IPS-15b (cell line): ENCODE data around the gene HMGCL.
A peak's percentile ranks its signal among the peaks of the same experiment; 100 is the strongest.
"Not testable (repeated sequence)": the region's sequence is repeated elsewhere in the genome, so short reads cannot be mapped to it uniquely, and the experiment has no call there.

Experiments used
- H3K27me3 ChIP-seq: one replicate; pipeline ENCODE4 v1.6.1; 2013; ENCODE audit warnings: low read length; ENCODE audit not compliant: control insufficient read depth, insufficient read depth
- H3K36me3 ChIP-seq: one replicate; pipeline ENCODE4 v1.6.1; 2013; ENCODE audit warnings: low read length; ENCODE audit not compliant: control insufficient read depth, insufficient read depth
- H3K4me1 ChIP-seq: one replicate; pipeline ENCODE4 v1.6.1; 2013; ENCODE audit warnings: mild to moderate bottlenecking, low read length; ENCODE audit not compliant: control insufficient read depth, insufficient read depth
- H3K4me3 ChIP-seq: one replicate; pipeline ENCODE4 v1.5.1; 2013; ENCODE audit warnings: low read depth, low read length
- H3K9ac ChIP-seq: one replicate; pipeline ENCODE4 v1.6.1; 2013; ENCODE audit warnings: low read depth, mild to moderate bottlenecking, low read length
- H3K9me3 ChIP-seq: one replicate; pipeline ENCODE4 v1.6.1; 2013; ENCODE audit warnings: mild to moderate bottlenecking, low read length; ENCODE audit not compliant: control insufficient read depth, insufficient read depth

HMGCL gene

DNA sequence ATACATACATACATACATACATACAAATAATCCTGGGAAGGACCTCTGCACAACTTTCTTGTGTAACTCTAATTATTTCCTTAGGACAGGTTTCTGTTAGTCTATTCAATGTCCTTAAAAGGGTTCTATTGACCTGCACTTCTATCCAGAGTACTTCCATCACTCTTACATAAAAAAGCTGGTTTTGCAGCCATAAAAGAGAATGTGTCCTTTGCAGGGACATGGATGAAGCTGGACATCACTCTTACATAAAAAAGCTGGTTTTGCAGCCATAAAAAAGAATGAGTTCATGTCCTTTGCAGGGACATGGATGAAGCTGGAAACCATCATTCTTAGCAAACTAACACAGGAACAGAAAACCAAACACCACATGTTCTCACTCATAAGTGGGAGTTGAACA lies 26.2 kb upstream of the HMGCL start:
- H3K36me3 ChIP-seq: not testable (repeated sequence)

DNA sequence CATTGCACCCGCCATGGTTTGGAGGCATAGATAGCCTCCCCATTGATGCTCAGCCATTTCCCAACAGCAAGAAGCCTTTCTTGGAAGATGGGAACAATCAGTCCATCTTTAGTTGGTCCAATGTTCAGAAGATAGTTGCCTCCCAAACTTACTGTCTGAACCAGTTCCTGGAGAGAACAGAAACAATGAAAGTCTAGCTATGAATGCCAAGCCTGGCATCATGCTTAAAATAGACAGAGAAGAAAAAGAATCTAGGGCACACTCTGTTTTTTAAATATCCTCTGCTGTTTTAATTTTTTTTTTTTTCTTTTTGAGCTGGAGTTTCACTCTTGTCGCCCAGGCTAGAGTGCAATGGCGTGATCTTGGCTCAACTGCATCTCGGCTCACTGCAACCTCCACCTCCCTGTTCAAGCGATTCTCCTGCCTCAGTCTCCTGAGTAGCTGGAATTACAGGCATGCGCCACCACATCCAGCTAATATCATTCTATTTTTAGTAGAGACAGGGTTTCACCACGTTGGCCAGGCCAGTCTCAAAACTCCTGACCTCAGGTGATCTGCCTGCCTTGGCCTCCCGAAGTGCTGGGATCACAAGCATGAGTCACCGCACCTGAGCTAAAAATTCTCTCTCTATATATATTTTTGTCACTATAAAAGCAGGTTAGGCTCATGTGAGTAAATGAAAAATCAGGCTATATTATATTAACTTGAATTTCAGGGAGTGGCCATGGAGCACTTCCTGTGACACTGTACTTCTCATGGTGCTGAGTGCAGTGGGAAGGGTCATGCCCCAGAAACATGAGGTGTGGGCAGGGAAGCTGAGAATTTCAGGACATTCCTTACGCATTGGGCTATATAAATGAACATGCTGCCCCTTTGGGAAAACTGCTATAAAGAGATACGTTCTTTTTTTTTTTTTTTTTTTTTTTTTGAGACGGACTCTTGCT lies 23.7 kb upstream of the HMGCL start:
- Histone ChIP-seq H3K4me1 (no peaks in the 10 kb centered on the region), H3K9ac (no peak overlapping the region), H3K36me3 (no peaks in the 10 kb centered on the region), H3K27me3 (no peaks in the 10 kb centered on the region), H3K4me3 (no peak overlapping the region), H3K9me3 (no peaks in the 10 kb centered on the region)

More for the DNA sequence above, 26.2 kb upstream of the HMGCL start:
- H3K4me3 ChIP-seq, H3K4me1 ChIP-seq, H3K9ac ChIP-seq, H3K27me3 ChIP-seq, H3K9me3 ChIP-seq: not testable (repeated sequence)

GRCh38 chr1:23847482-23848095 lies 22.4 kb upstream of the HMGCL start:
- not testable (repeated sequence) for H3K36me3 ChIP-seq, H3K9ac ChIP-seq, H3K27me3 ChIP-seq, H3K4me3 ChIP-seq, H3K4me1 ChIP-seq, H3K9me3 ChIP-seq

- H3K27me3 ChIP-seq: no peaks in the 10 kb centered on the region
- no peak overlapping the region for H3K4me3 ChIP-seq
- H3K9me3 ChIP-seq: no peaks in the 10 kb centered on the region
- H3K9ac ChIP-seq: no peak overlapping the region
- no peaks in the 10 kb centered on the region for H3K36me3 ChIP-seq
- no peaks in the 10 kb centered on the region for H3K4me1 ChIP-seq
Measured at GRCh38 chr1:23845163-23845562, 19.9 kb upstream of the HMGCL start.

DNA sequence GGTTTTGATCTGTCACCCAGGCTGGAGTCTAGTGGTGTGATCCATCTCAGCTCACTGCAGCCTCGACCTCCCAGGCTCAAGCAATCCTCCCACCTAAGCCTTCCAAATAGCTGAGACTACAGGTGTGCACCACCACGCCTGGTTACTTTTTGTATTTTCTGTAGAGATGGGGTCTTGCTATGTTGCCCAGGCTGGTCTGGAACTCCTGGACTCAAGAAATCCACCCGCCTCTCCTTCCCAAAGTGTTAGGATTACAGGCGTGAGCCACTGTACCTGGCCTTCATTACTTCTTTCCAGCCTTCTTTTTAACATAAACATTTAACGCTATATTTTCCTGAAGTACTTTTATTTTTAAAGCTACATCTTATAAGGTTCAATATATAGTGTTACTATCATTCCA lies 18.4 kb upstream of the HMGCL start:
- no peaks in the 10 kb centered on the region for H3K4me1 ChIP-seq
- H3K36me3 ChIP-seq: no peaks in the 10 kb centered on the region

GRCh38 chr1:23838401-23838866 lies 13.2 kb upstream of the HMGCL start:
- peaks cover 17% of the 10 kb centered on the region for H3K27me3 ChIP-seq
- H3K36me3 ChIP-seq: no peaks in the 10 kb centered on the region
- H3K4me1 ChIP-seq: peaks cover 2% of the 10 kb centered on the region
- H3K4me3 ChIP-seq: peak overlapping the region; percentile 78
- H3K9me3 ChIP-seq: no peaks in the 10 kb centered on the region
- H3K9ac ChIP-seq: no peak overlapping the region

More for the DNA sequence above, 18.4 kb upstream of the HMGCL start:
- Histone ChIP-seq H3K27me3 (no peaks in the 10 kb centered on the region), H3K9me3 (no peaks in the 10 kb centered on the region), H3K9ac (no peak overlapping the region), H3K4me3 (no peak overlapping the region)

GRCh38 chr1:23837908-23838307 lies 12.7 kb upstream of the HMGCL start:
- no peak overlapping the region for H3K9ac ChIP-seq
- no peaks in the 10 kb centered on the region for H3K36me3 ChIP-seq
- peaks cover 17% of the 10 kb centered on the region for H3K27me3 ChIP-seq
- peak overlapping the region; percentile 78 for H3K4me3 ChIP-seq
- H3K4me1 ChIP-seq: peaks cover 2% of the 10 kb centered on the region
- H3K9me3 ChIP-seq: no peaks in the 10 kb centered on the region

- Histone ChIP-seq H3K9ac (no peak overlapping the region), H3K9me3 (no peaks in the 10 kb centered on the region), H3K4me3 (no peak overlapping the region), H3K36me3 (no peaks in the 10 kb centered on the region), H3K27me3 (peaks cover 17% of the 10 kb centered on the region), H3K4me1 (peaks cover 2% of the 10 kb centered on the region)
Measured at GRCh38 chr1:23836037-23836436, 10.8 kb upstream of the HMGCL start.

DNA sequence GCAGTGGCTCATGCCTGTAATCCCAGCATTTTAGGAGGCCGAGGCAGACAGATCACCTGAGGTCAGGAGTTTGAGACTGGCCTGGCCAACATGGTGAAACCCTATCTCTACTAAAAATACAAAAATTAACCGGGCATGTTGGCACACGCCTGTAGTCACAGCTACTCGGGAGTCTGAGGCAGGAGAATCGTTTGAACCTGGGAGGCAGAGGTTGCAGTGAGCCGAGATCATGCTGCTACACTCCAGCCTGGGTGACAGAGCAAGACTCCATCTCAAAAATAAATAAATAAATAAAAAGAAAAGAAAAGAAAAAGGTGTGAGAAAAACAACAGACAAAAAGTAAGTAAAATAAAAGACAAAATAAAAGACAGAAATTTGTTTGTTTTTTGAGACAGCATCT lies 8.9 kb upstream of the HMGCL start:
- H3K4me1 ChIP-seq, H3K9me3 ChIP-seq, H3K4me3 ChIP-seq, H3K36me3 ChIP-seq, H3K9ac ChIP-seq: not testable (repeated sequence)
- peaks cover 17% of the 10 kb centered on the region for H3K27me3 ChIP-seq

- no peaks in the 10 kb centered on the region for H3K27me3 ChIP-seq
- H3K4me1 ChIP-seq: no peaks in the 10 kb centered on the region
- H3K4me3 ChIP-seq: no peak overlapping the region
- H3K9ac ChIP-seq: no peak overlapping the region
- no peaks in the 10 kb centered on the region for H3K9me3 ChIP-seq
- no peaks in the 10 kb centered on the region for H3K36me3 ChIP-seq
Measured at GRCh38 chr1:23827717-23828116, 2.5 kb upstream of the HMGCL start.

GRCh38 chr1:23826590-23826989 lies 1.4 kb upstream of the HMGCL start:
- not testable (repeated sequence) for H3K4me3 ChIP-seq, H3K36me3 ChIP-seq

More at GRCh38 chr1:23826590-23826989, 1.4 kb upstream of the HMGCL start:
- not testable (repeated sequence) for H3K9me3 ChIP-seq, H3K4me1 ChIP-seq, H3K27me3 ChIP-seq, H3K9ac ChIP-seq
